ENCODE data around the gene ACOX3. TPM values are rescaled to one million over a fixed set of nuclear protein-coding genes. Genes with fewer than 3 reads are reported as not detected.

ACOX3 gene
- total and polyA plus RNA-seq, 9 of the 15 experiments (the other 6 are each of a cell fraction or from before 2014, with no cell fraction given) = 0.68 to 7.3 (median 3.7) TPM

- Histone ChIP-seq H3K36me3 (ENCODE audit: control insufficient read depth, insufficient read depth, low read length) (no peaks in the 10 kb centered on the region), H3K9me1 (ENCODE audit: control insufficient read depth, insufficient read depth, low read length) (peaks cover 3% of the 10 kb centered on the region), H3K9me3 (replicated peaks; ENCODE audit: control insufficient read depth, insufficient read depth, low read depth, low read length) (no peaks in the 10 kb centered on the region), H3K4me2 (ENCODE audit: insufficient read depth, low read length) (peak overlapping the region; percentile 91), H3K79me2 (ENCODE audit: control insufficient read depth, insufficient read depth, low read length) (no peaks in the 10 kb centered on the region), H4K20me1 (replicated peaks; ENCODE audit: control insufficient read depth, insufficient read depth, low read length) (peaks cover 10% of the 10 kb centered on the region), H2AFZ (ENCODE audit: low read depth, low read length) (peak overlapping the region; percentile 88), H3K4me3 (peak overlapping the region; percentile 70), H3K27ac (ENCODE audit: extremely low read depth, low read depth, low read length) (no peak overlapping the region), H3K4me1 (replicated peaks in 1 of 2; ENCODE audit: control insufficient read depth in 2 of 2, insufficient read depth in 2 of 2, low read length in 2 of 2) (peaks cover 2 to 19% of the 10 kb centered on the region in 2 experiments; a peak in 3 of 5 replicates), H3K27me3 (ENCODE audit: control insufficient read depth in 2 of 2, insufficient read depth in 2 of 2, low read length in 2 of 2) (no peaks in the 10 kb centered on the region), H3K9ac (ENCODE audit: insufficient read depth in 1 of 2, low read depth in 2 of 2, low read length in 2 of 2) (peak overlapping the region; percentile 56 to 93)
- intact Hi-C loops (cut with micrococcal nuclease) = no loop called here
- in situ Hi-C loops (cut with MboI) = no loop called here
- peak; percentile 88 to 97 (median 96) for DNase-seq (ENCODE audit: extremely low read depth in 1 of 4, low spot score in 3 of 4)
- FAIRE-seq = peak; percentile 82
- WGBS (ENCODE audit: insufficient coverage, low coverage, missing lambda C conversion rate) = 2% methylated on average over 46 of the region's 56 CpGs
- BruUV-seq (replicated peaks) = no TSS peak
- ChIA-PET CTCF (ENCODE audit: low intra/inter-chr PET ratio) (no interaction called here), POLR2A (interaction anchor here (0.6 to 1.7 kb wide), 8 partner anchors 9 to 117 kb away, joined by 3 to 11 read pairs (median 4); partner anchors contain the start of genes ACOX3 and TRMT44)
- ATAC-seq = peak; percentile 99
- TF ChIP-seq CBX2 (IDR thresholded peaks at IDR 0.05; ENCODE audit: insufficient read depth, low read length, poor library complexity, severe bottlenecking) = no peak
- no peak for TF ChIP-seq MGA (IDR thresholded peaks at IDR 0.05)
- TF ChIP-seq EGR1 (conservative IDR thresholded peaks at IDR 0.05) = peak; percentile 40
- TF ChIP-seq PHF20 (IDR thresholded peaks at IDR 0.05; ENCODE audit: partially characterized antibody) = peak; percentile 65
- TF ChIP-seq MYC (IDR thresholded peaks at IDR 0.05; ENCODE audit: low read depth, low read length) = no peak; the same call in 1 of the 2 replicates
- TF ChIP-seq MYC (CRISPR knock-in tag; IDR thresholded peaks at IDR 0.05; ENCODE audit: borderline replicate concordance, low read depth) = peak; percentile 60; the same call in 1 of the 2 replicates
- peak; percentile 62; the same call in 1 of the 2 replicates for TF ChIP-seq ESRRA (IDR thresholded peaks at IDR 0.05; ENCODE audit: borderline replicate concordance, low read depth)
- peak; percentile 81 for TF ChIP-seq HMGN3 (IDR thresholded peaks at IDR 0.05; ENCODE audit: borderline replicate concordance, extremely low read depth, insufficient read length, low read depth, low read length)
- TF ChIP-seq NR1H2 (CRISPR knock-in tag; IDR thresholded peaks at IDR 0.05) = no peak
- TF ChIP-seq GTF2E2 (tag; IDR thresholded peaks at IDR 0.05) = no peak
These were observed 12.0 kb downstream of the ACOX3 start for GRCh38 chr4:8428288-8429097.

Data from K562 (cell line).